Measurements from ENCODE around the gene MEPCE. TPM values are rescaled to one million over a fixed set of nuclear protein-coding genes. Genes with fewer than 3 reads are reported as not detected.

MEPCE gene
- total and polyA plus RNA-seq, 9 of the 15 experiments (the other 6 are each of a cell fraction or from before 2014, with no cell fraction given), result 10.9 to 76.3 (median 44.1) TPM

GRCh38 chr7:100478958-100479660, 49.5 kb downstream of the MEPCE start, which contains the start of gene TSC22D4 (continued):
- TF ChIP-seq KLF13 (tag; IDR thresholded peaks at IDR 0.05; ENCODE audit: borderline replicate concordance, low read depth) (no peak), CXXC5 (CRISPR knock-in tag; IDR thresholded peaks at IDR 0.05) (peak; percentile 55), ETV1 (tag; conservative IDR thresholded peaks at IDR 0.05; ENCODE audit: low read depth) (peak; percentile 91), PCBP2 (IDR thresholded peaks at IDR 0.05; ENCODE audit: low read depth, low read length, poor library complexity, severe bottlenecking) (no peak), ZNF436 (CRISPR knock-in tag; IDR thresholded peaks at IDR 0.05) (no peak), ZNF3 (CRISPR knock-in tag; IDR thresholded peaks at IDR 0.05) (no peak), JUN (IDR thresholded peaks at IDR 0.05; ENCODE audit: borderline replicate concordance, low read depth, low read length) (peak; percentile 50; the same call in 1 of the 2 replicates), JUN (CRISPR knock-in tag; IDR thresholded peaks at IDR 0.05; ENCODE audit: borderline replicate concordance) (no peak), ZBTB11 (CRISPR knock-in tag; IDR thresholded peaks at IDR 0.05) (peak in 1 of 3 experiments; percentile 45; a peak in 1 of 6 replicates), FOXK1 (CRISPR knock-in tag; IDR thresholded peaks at IDR 0.05; ENCODE audit: borderline replicate concordance) (no peak), DMBX1 (CRISPR knock-in tag; IDR thresholded peaks at IDR 0.05; ENCODE audit: borderline replicate concordance) (no peak), ZBTB12 (CRISPR knock-in tag; IDR thresholded peaks at IDR 0.05) (no peak), CTCF (IDR thresholded peaks at IDR 0.05 in 2 of 3, conservative IDR thresholded peaks at IDR 0.05 in 1 of 3; ENCODE audit: insufficient read depth in 2 of 3, low read depth in 1 of 3, low read length in 3 of 3) (no peak; a peak in 1 of 6 replicates)
- TF ChIP-seq, protein P1, sequence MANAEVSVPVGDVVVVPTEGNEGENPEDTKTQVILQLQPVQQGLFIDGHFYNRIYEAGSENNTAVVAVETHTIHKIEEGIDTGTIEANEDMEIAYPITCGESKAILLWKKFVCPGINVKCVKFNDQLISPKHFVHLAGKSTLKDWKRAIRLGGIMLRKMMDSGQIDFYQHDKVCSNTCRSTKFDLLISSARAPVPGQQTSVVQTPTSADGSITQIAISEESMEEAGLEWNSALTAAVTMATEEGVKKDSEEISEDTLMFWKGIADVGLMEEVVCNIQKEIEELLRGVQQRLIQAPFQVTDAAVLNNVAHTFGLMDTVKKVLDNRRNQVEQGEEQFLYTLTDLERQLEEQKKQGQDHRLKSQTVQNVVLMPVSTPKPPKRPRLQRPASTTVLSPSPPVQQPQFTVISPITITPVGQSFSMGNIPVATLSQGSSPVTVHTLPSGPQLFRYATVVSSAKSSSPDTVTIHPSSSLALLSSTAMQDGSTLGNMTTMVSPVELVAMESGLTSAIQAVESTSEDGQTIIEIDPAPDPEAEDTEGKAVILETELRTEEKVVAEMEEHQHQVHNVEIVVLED (CRISPR knock-in tag; IDR thresholded peaks at IDR 0.05), result no peak
- TF ChIP-seq, protein P2, sequence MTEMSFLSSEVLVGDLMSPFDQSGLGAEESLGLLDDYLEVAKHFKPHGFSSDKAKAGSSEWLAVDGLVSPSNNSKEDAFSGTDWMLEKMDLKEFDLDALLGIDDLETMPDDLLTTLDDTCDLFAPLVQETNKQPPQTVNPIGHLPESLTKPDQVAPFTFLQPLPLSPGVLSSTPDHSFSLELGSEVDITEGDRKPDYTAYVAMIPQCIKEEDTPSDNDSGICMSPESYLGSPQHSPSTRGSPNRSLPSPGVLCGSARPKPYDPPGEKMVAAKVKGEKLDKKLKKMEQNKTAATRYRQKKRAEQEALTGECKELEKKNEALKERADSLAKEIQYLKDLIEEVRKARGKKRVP (CRISPR knock-in tag; IDR thresholded peaks at IDR 0.05), result no peak
- TF ChIP-seq, protein P3, sequence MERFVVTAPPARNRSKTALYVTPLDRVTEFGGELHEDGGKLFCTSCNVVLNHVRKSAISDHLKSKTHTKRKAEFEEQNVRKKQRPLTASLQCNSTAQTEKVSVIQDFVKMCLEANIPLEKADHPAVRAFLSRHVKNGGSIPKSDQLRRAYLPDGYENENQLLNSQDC (CRISPR knock-in tag; IDR thresholded peaks at IDR 0.05), result no peak
